Lower leg skin (tissue), 3 donors: ENCODE results near the gene SH2D3C.

Experiments
- CTCF ChIP-seq, 3 donors: fragments of 450-650 bp; IDR thresholded peaks; one replicate each; pipeline ENCODE4 v1.5.1; 2016; ENCODE audit warnings: antibody characterized with exemption in 3 of 3, mild to moderate bottlenecking in 3 of 3, moderate library complexity in 2 of 3
- POLR2A ChIP-seq, 2 donors: fragments of 450-650 bp; IDR thresholded peaks; one replicate each; pipeline ENCODE4 v1.6.1; 2016 to 2017; ENCODE audit warnings: antibody characterized with exemption in 2 of 2, mild to moderate bottlenecking in 1 of 2, moderate library complexity in 1 of 2

- TF ChIP-seq CTCF (IDR thresholded peaks at IDR 0.05) (no peak), POLR2A (IDR thresholded peaks at IDR 0.05) (no peak)
Measured at GRCh38 chr9:127773272-127773671, 5.2 kb downstream of the SH2D3C start.
